Spleen (tissue), 11 donors: ENCODE results near the gene TP73. TPM values are rescaled to one million over a fixed set of nuclear protein-coding genes. Genes with fewer than 3 reads are reported as not detected.
"Not testable (repeated sequence)": the region's sequence is repeated elsewhere in the genome, so short reads cannot be mapped to it uniquely, and the experiment has no call there.

Experiments used
- DNase-seq: peaks from one replicate; pipeline ENCODE4 v3.0.0-alpha.2; 2020
- H3K27ac ChIP-seq, 8 donors: fragments of 200-600 bp; sonication (generic) in 7 of 8; 1 replicate in 4 of 8; 2 replicates in 4 of 8; pipeline versions ENCODE4 v1.5.0 to v1.8.0; 2016 to 2021; ENCODE audit warnings: inconsistent platforms in 4 of 8, mild to moderate bottlenecking in 4 of 8, moderate library complexity in 1 of 8
- H3K27me3 ChIP-seq, 7 donors: fragments of 200-600 bp; sonication (generic) in 6 of 7; replicated peaks in 1 of 7; 1 replicate in 4 of 7; 2 replicates in 3 of 7; pipeline versions ENCODE4 v1.5.0 to v1.8.0; 2016 to 2021; ENCODE audit warnings: inconsistent platforms in 3 of 7, mild to moderate bottlenecking in 1 of 7
- H3K36me3 ChIP-seq, 6 donors: fragments of 200-600 bp; sonication (generic) in 5 of 6; 1 replicate in 4 of 6; 2 replicates in 2 of 6; pipeline versions ENCODE4 v1.5.0 to v1.8.0; 2016 to 2021; ENCODE audit warnings: inconsistent platforms in 2 of 6
- H3K4me1 ChIP-seq, 6 donors: fragments of 200-600 bp; sonication (generic) in 5 of 6; 1 replicate in 3 of 6; 2 replicates in 3 of 6; pipeline versions ENCODE4 v1.5.0 to v1.8.0; 2016 to 2021; ENCODE audit warnings: inconsistent platforms in 3 of 6
- H3K4me3 ChIP-seq, 8 donors: fragments of 200-600 bp; sonication (generic) in 7 of 8; 1 replicate in 4 of 8; 2 replicates in 4 of 8; pipeline versions ENCODE4 v1.5.0 to v1.8.0; 2016 to 2021; ENCODE audit warnings: inconsistent platforms in 4 of 8, mild to moderate bottlenecking in 4 of 8, moderate library complexity in 2 of 8
- H3K9me3 ChIP-seq, 8 donors: fragments of 200-600 bp; sonication (generic) in 7 of 8; 1 replicate in 4 of 8; 2 replicates in 4 of 8; pipeline versions ENCODE4 v1.5.0 to v1.8.0; 2016 to 2021; ENCODE audit warnings: inconsistent platforms in 4 of 8
- POLR2A ChIP-seq, 3 donors: fragments of 450-650 bp; IDR thresholded peaks; one replicate each; pipeline ENCODE4 v1.5.1; 2017; ENCODE audit warnings: antibody characterized with exemption in 3 of 3, mild to moderate bottlenecking in 1 of 3
- POLR2AphosphoS5 ChIP-seq, 3 donors: sonication (generic); formaldehyde crosslinking; IDR thresholded peaks; one replicate each; pipeline ENCODE4 v1.5.1; 2017; ENCODE audit warnings: antibody characterized with exemption in 3 of 3
- WGBS, 5 donors: extraction: QIAGEN DNeasy Blood & Tissue Kit in 3 of 5; methylation state at CpG; one replicate each; pipeline versions ENCODE4 v1.1.5 to v1.1.7; 2013 to 2018; 5-methylcytosine and 5-hydroxymethylcytosine counted together
- intact Hi-C: fragments of 100-400 bp; cut with DNase I; formaldehyde crosslinking; loops from one replicate; pipeline ENCODE4 v1.15.0; 2023; ENCODE audit warnings: low total_unique reads
- polyA plus RNA-seq, 3 donors: library from polyadenylated mRNA; stranded (reverse); fragments of 200-250 nt; gene quantifications; one replicate each; pipeline ENCODE4 v1.2.1, GENCODE V29; 2013
- total RNA-seq, 7 donors: library from RNA; depleted of rRNA in 3 of 7; stranded (reverse); fragments of >200 nt in 3 of 7; fragmentation: NEBNext Ultra II Directional in 4 of 7; extraction: Animal tissue kit (Norgen Biotek cat#: 25700) in 4 of 7; gene quantifications; one replicate each; pipeline versions ENCODE4 v1.1.0 to v1.2.1, GENCODE V29; 2016 to 2021
- TF ChIP-seq, protein P1 (sequence below), 11 experiments: fragments of 200-600 bp in 7 of 11; fragments of 450-650 bp in 4 of 11; sonication (generic) in 4 of 11; IDR thresholded peaks in 8 of 11; conservative IDR thresholded peaks in 3 of 11; 1 replicate in 7 of 11; 2 replicates in 4 of 11; pipeline versions ENCODE4 v1.4.0 to v1.8.0; 2016 to 2021; ENCODE audit warnings: antibody characterized with exemption in 11 of 11, inconsistent platforms in 4 of 11, mild to moderate bottlenecking in 1 of 11
- donor health status: healthy with polysubstance abuse.
- donor health status: DM: no; HTN: no; CAD: no; lungs with moderate emphysema.
- donor health status: DM: no; HTN: no; CAD: no.
- donor health status: Bipolar disorder and iron deficiency.
- donor health status: healthy.
- donor health status: DM: no; HTN: no; CAD: no.
- donor health status: DM: yes; HTN: yes; CAD: no.

The TP73 gene
- total and polyA plus RNA-seq, 10 donors: 0.11 to 4.3 (median 0.96) TPM

DNA sequence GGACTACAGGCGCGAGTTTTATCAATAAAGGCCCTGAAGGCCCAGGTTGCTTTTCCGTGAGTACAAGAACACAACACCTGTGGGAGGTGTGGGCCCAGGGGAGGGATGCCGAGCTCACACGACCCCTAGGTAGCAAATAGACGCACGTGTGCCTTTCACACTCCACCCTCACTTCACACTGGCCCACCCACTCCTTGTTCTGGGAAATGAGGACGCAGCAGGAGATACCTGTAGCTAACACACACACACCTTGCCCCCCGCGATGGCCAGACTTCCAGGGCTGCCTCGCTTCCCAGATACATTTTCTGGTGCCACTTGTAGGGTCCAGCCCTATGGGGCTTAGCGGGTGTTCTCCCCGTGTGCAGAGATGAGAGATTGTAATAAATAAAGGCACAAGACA lies 95.6 kb downstream of the TP73 start:
- 82 to 91% (median 86%) methylated on average over 13 of the region's 13 CpGs for WGBS, 5 donors
- Histone ChIP-seq H3K27me3 (peaks cover 0 to 12% (median 0%) of the 10 kb centered on the region in 7 donors), H3K36me3 (peaks cover 0 to 20% (median 3%) of the 10 kb centered on the region in 6 donors), H3K9me3 (no peaks in the 10 kb centered on the region), H3K27ac (peak overlapping the region in 1 of 8 donors; percentile 83), H3K4me1 (peaks cover 0 to 53% (median 32%) of the 10 kb centered on the region in 6 donors), H3K4me3 (peak overlapping the region in 5 of 8 donors; percentile 68 to 83 (median 78))
- intact Hi-C loops: no loop called here
- TF ChIP-seq POLR2A (IDR thresholded peaks at IDR 0.05): no peak
- DNase-seq: peak; percentile 54

- H3K36me3 ChIP-seq: peaks cover 0 to 15% (median 0%) of the 10 kb centered on the region in 6 donors
- H3K27ac ChIP-seq, DNase-seq, intact Hi-C loops, H3K9me3 ChIP-seq: not testable (repeated sequence)
- peaks cover 0 to 17% (median 0%) of the 10 kb centered on the region in 7 donors for H3K27me3 ChIP-seq
- WGBS, 5 donors: 80 to 86% (median 84%) methylated on average over 15 of the region's 15 CpGs
- H3K4me3 ChIP-seq: peak overlapping the region in 1 of 8 donors; percentile 78
- H3K4me1 ChIP-seq: peaks cover 0 to 48% (median 31%) of the 10 kb centered on the region in 6 donors
Measured at GRCh38 chr1:3748316-3748900, 96.1 kb downstream of the TP73 start.

- no peak overlapping the region for H3K27ac ChIP-seq
- TF ChIP-seq, protein P1, sequence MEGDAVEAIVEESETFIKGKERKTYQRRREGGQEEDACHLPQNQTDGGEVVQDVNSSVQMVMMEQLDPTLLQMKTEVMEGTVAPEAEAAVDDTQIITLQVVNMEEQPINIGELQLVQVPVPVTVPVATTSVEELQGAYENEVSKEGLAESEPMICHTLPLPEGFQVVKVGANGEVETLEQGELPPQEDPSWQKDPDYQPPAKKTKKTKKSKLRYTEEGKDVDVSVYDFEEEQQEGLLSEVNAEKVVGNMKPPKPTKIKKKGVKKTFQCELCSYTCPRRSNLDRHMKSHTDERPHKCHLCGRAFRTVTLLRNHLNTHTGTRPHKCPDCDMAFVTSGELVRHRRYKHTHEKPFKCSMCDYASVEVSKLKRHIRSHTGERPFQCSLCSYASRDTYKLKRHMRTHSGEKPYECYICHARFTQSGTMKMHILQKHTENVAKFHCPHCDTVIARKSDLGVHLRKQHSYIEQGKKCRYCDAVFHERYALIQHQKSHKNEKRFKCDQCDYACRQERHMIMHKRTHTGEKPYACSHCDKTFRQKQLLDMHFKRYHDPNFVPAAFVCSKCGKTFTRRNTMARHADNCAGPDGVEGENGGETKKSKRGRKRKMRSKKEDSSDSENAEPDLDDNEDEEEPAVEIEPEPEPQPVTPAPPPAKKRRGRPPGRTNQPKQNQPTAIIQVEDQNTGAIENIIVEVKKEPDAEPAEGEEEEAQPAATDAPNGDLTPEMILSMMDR (IDR thresholded peaks at IDR 0.05 in 8 of 11, conservative IDR thresholded peaks at IDR 0.05 in 3 of 11): no peak
- no peak for TF ChIP-seq POLR2A (IDR thresholded peaks at IDR 0.05)
- TF ChIP-seq POLR2AphosphoS5 (IDR thresholded peaks at IDR 0.05): no peak
- peaks cover 0 to 4% (median 0%) of the 10 kb centered on the region in 6 donors for H3K36me3 ChIP-seq
- WGBS, 5 donors: 65 to 72% (median 68%) methylated on average over 5 of the region's 5 CpGs
- no peaks in the 10 kb centered on the region for H3K9me3 ChIP-seq
- intact Hi-C loops: no loop called here
- peaks cover 0 to 37% (median 30%) of the 10 kb centered on the region in 6 donors for H3K4me1 ChIP-seq
- peaks cover 0 to 28% (median 0%) of the 10 kb centered on the region in 7 donors for H3K27me3 ChIP-seq
- no peak for DNase-seq
- no peak overlapping the region for H3K4me3 ChIP-seq
Measured at GRCh38 chr1:3749512-3749911, 97.2 kb downstream of the TP73 start.

DNA sequence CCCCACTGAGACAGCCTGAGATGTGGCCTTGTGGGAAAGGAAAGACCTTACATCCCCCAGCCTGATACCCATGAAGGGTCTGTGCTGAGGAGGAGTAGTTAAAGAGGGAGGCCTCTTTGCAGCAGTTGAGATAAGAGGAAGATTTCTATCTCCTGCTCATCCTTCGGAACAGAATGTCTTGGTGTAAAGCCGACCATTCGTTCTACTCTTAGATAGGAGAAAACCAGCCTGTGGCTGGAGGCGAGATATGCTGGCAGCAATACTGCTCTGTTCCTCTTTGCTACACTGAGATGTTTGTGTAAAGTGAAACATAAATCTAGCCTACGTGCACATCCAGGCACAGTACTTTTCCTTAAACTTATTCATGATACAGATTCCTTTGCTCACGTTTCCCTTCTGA lies 98.4 kb downstream of the TP73 start:
- intact Hi-C loops: no loop called here
- 69 to 78% (median 74%) methylated on average over 6 of the region's 6 CpGs for WGBS, 5 donors
- no peak overlapping the region for H3K27ac ChIP-seq
- no peak overlapping the region for H3K4me3 ChIP-seq
- H3K9me3 ChIP-seq: no peaks in the 10 kb centered on the region
- TF ChIP-seq, protein P1 (IDR thresholded peaks at IDR 0.05 in 8 of 11, conservative IDR thresholded peaks at IDR 0.05 in 3 of 11): no peak
- TF ChIP-seq POLR2A (IDR thresholded peaks at IDR 0.05): no peak
- no peak for TF ChIP-seq POLR2AphosphoS5 (IDR thresholded peaks at IDR 0.05)
- no peak for DNase-seq
- peaks cover 0 to 26% (median 22%) of the 10 kb centered on the region in 6 donors for H3K4me1 ChIP-seq
- no peaks in the 10 kb centered on the region for H3K36me3 ChIP-seq
- H3K27me3 ChIP-seq: peaks cover 0 to 40% (median 0%) of the 10 kb centered on the region in 7 donors

- intact Hi-C loops: no loop called here
- WGBS, 5 donors: 74 to 92% (median 85%) methylated on average over 17 of the region's 17 CpGs
- Histone ChIP-seq H3K27me3 (peaks cover 0 to 56% (median 13%) of the 10 kb centered on the region in 7 donors), H3K9me3 (no peaks in the 10 kb centered on the region), H3K27ac (no peak within 1 kb of the TSS), H3K4me1 (peaks cover 0 to 8% (median 7%) of the 10 kb centered on the region in 6 donors), H3K4me3 (no peak within 1 kb of the TSS), H3K36me3 (no peaks in the 10 kb centered on the region)
- peak; percentile 49 for DNase-seq
- no peak for TF ChIP-seq POLR2AphosphoS5 (IDR thresholded peaks at IDR 0.05)
- TF ChIP-seq POLR2A (IDR thresholded peaks at IDR 0.05): no peak
- TF ChIP-seq, protein P1 (IDR thresholded peaks at IDR 0.05 in 8 of 11, conservative IDR thresholded peaks at IDR 0.05 in 3 of 11): no peak
Measured at GRCh38 chr1:3752400-3752945, 100.2 kb downstream of the TP73 start, which contains the start of gene CCDC27. Gene CCDC27, plus strand, starts transcription at chr1:3752450. Its CDS starts 32 bp downstream, at chr1:3752482.
